Testis (tissue), 2 donors: Measurements from ENCODE around the gene TYROBP.

Experiments used
- CTCF ChIP-seq, 3 experiments: fragments of 450-650 bp in 2 of 3; fragments of 200-600 bp in 1 of 3; sonication (generic) in 1 of 3; IDR thresholded peaks; one replicate each; pipeline ENCODE4 v1.5.1; 2016 to 2019; ENCODE audit warnings: antibody characterized with exemption in 3 of 3, mild to moderate bottlenecking in 2 of 3, moderate library complexity in 1 of 3
- POLR2A ChIP-seq: fragments of 450-650 bp; IDR thresholded peaks from one replicate; pipeline ENCODE4 v1.6.1; 2017; ENCODE audit warnings: antibody characterized with exemption, mild to moderate bottlenecking, moderate library complexity

GRCh38 chr19:35938282-35939224 is 30.5 kb upstream of the TYROBP start:
- TF ChIP-seq CTCF (IDR thresholded peaks at IDR 0.05) (no peak), POLR2A (no peak)
